ENCODE results near the gene PIGQ. TPM values are rescaled to one million over a fixed set of nuclear protein-coding genes. Genes with fewer than 3 reads are reported as not detected.

PIGQ gene
- total and polyA plus RNA-seq, 2 of the 8 experiments (the other 6 are each of a cell fraction or from before 2014, with no cell fraction given), result 36.0 to 49.2 TPM

- Histone ChIP-seq H3K4me1 (replicated peaks in 1 of 4; ENCODE audit: control insufficient read depth in 3 of 4, insufficient read depth in 4 of 4, low read length in 3 of 4) (peaks cover 0 to 24% (median 19%) of the 10 kb centered on the region in 4 experiments; a peak in 6 of 7 replicates), H4K5ac (ENCODE audit: insufficient read length, low read depth, low read length) (peak overlapping the region; percentile 84), H3K4me2 (ENCODE audit: insufficient read depth in 1 of 2, low read depth in 2 of 2, low read length in 2 of 2) (peak overlapping the region; percentile 79 to 88), H4K20me1 (replicated peaks in 1 of 2; ENCODE audit: control insufficient read depth in 1 of 2, insufficient read depth in 2 of 2, low read length in 2 of 2) (peaks cover 3 to 10% of the 10 kb centered on the region in 2 experiments), H3K18ac (ENCODE audit: extremely low read depth, low read length) (peak overlapping the region; percentile 96), H3K27ac (ENCODE audit: low read depth, low read length) (peak overlapping the region; percentile 63; the same call in 1 of the 2 replicates), H3K79me2 (ENCODE audit: control insufficient read depth in 1 of 2, insufficient read depth in 2 of 2, low read length in 2 of 2) (no peaks in the 10 kb centered on the region), H3K27me3 (replicated peaks in 1 of 4; ENCODE audit: control insufficient read depth in 3 of 4, extremely low read depth in 1 of 4, insufficient read depth in 3 of 4, low read length in 3 of 4) (no peaks in the 10 kb centered on the region), H2BK15ac (ENCODE audit: low read length) (peak overlapping the region; percentile 92; the same call in 1 of the 2 replicates), H4K91ac (replicated peaks; ENCODE audit: insufficient read length, low read length) (peak overlapping the region; percentile 63), H3K4ac (replicated peaks; ENCODE audit: insufficient read length, low read depth, low read length) (peak overlapping the region; percentile 90), H3K4me3 (ENCODE audit: extremely low read depth in 1 of 4, insufficient read depth in 2 of 4, low read depth in 3 of 4, low read length in 4 of 4) (peak overlapping the region in 2 of 4 experiments; percentile 1 to 61; a peak in 3 of 8 replicates), H3K79me1 (ENCODE audit: low read depth, low read length) (no peaks in the 10 kb centered on the region), H3K9ac (replicated peaks in 1 of 4; ENCODE audit: extremely low read depth in 1 of 4, low read depth in 3 of 4, low read length in 3 of 4) (peak overlapping the region in 2 of 4 experiments; percentile 4 to 8; a peak in 1 of 7 replicates), H3K23ac (ENCODE audit: insufficient read length) (no peak overlapping the region), H2BK120ac (replicated peaks; ENCODE audit: low read depth, low read length) (peak overlapping the region; percentile 82), H3K23me2 (ENCODE audit: low read depth, low read length) (peaks cover 2% of the 10 kb centered on the region; the same call in 1 of the 2 replicates), H3K9me3 (ENCODE audit: insufficient read depth in 2 of 2, low read depth in 1 of 2, low read length in 1 of 2) (no peaks in the 10 kb centered on the region), H3K36me3 (ENCODE audit: control insufficient read depth in 2 of 4, insufficient read depth in 4 of 4, low read length in 3 of 4) (peaks cover 0 to 25% (median 3%) of the 10 kb centered on the region in 4 experiments; a peak in 4 of 8 replicates), H3K14ac (ENCODE audit: insufficient read length) (no peak overlapping the region), H2AFZ (ENCODE audit: low read length) (no peak overlapping the region), H3K56ac (replicated peaks; ENCODE audit: insufficient read length, low read depth, low read length) (no peak overlapping the region), H2AK5ac (ENCODE audit: low read depth, low read length) (peak overlapping the region; percentile 25; the same call in 1 of the 2 replicates), H2BK12ac (ENCODE audit: low read depth, low read length) (peak overlapping the region; percentile 85; the same call in 1 of the 2 replicates), H2BK20ac (ENCODE audit: low read length) (no peak overlapping the region), H2BK5ac (ENCODE audit: low read depth, low read length) (peak overlapping the region; percentile 94; the same call in 1 of the 2 replicates), H4K8ac (ENCODE audit: extremely low read depth, insufficient read depth, low read length) (peak overlapping the region; percentile 66; the same call in 1 of the 2 replicates)
- ChIA-PET POLR2A (ENCODE audit: partially characterized antibody) (interaction anchor here (0.8 to 1.6 kb wide), 6 partner anchors 8 to 40 kb away, joined by 3 to 11 read pairs (median 3); partner anchors contain the start of gene RAB40C), CTCF (ENCODE audit: partially characterized antibody) (interaction anchor here (0.8 to 2.1 kb wide), 5 partner anchors 8 to 52 kb away, joined by 3 to 7 read pairs (median 5); no protein-coding TSS in a partner anchor)
- 56% methylated on average over 6 of the region's 11 CpGs; no CpG with 5 or more reads in 1 of the 2 experiments for WGBS, 2 experiments (ENCODE audit: extremely low coverage in 1 of 2, insufficient coverage in 1 of 2, insufficient read length in 1 of 2, insufficient replicate concordance in 2 of 2, low coverage in 1 of 2, low lambda C conversion rate in 2 of 2, missing lambda C conversion rate in 1 of 2)
- DNase-seq (ENCODE audit: low read depth in 1 of 2, low spot score in 2 of 2) (no peak), FAIRE-seq (no peak)
- TF ChIP-seq JUND (IDR thresholded peaks at IDR 0.05; ENCODE audit: low read length) (no peak), RXRA (IDR thresholded peaks at IDR 0.05; ENCODE audit: insufficient read depth, low read depth, low read length) (0 out of 2 replicates have a peak, but pooled peaks have one; percentile 46)
Observed at GRCh38 chr16:629833-630248, 60.1 kb downstream of the PIGQ start.

Data from H1 (cell line).